RWPE2 (cell line): ENCODE measurements around the gene PRKG1.

Experiments used
- ATAC-seq: fragments of 200-7000 bp; cut with Tn5 transposase; 3 replicates; pipeline ENCODE4 v1.9.1; 2021; ENCODE audit warnings: low read depth
- DNase-seq: peaks from one replicate; pipeline ENCODE4 v3.0.0-alpha.2; 2020; ENCODE audit warnings: low spot score
- H3K27ac ChIP-seq: fragments of 450-650 bp; 2 replicates; pipeline ENCODE4 v1.5.1; 2017; ENCODE audit warnings: mild to moderate bottlenecking; ENCODE audit not compliant: poor library complexity, severe bottlenecking
- H3K27me3 ChIP-seq: fragments of 250-450 bp; sonication (Bioruptor Pico); 2 replicates; pipeline ENCODE4 v1.5.1; 2021; ENCODE audit warnings: mild to moderate bottlenecking, moderate library complexity; ENCODE audit not compliant: insufficient read depth, poor library complexity, severe bottlenecking
- H3K36me3 ChIP-seq: fragments of 250-450 bp; sonication (Bioruptor Pico); 2 replicates; pipeline ENCODE4 v1.5.1; 2020; ENCODE audit warnings: low read depth, mild to moderate bottlenecking, moderate library complexity
- H3K4me1 ChIP-seq: fragments of 250-450 bp; sonication (Bioruptor Pico); 2 replicates; pipeline ENCODE4 v1.5.1; 2021; ENCODE audit warnings: mild to moderate bottlenecking, moderate library complexity; ENCODE audit not compliant: insufficient read depth, poor library complexity, severe bottlenecking
- H3K4me3 ChIP-seq: fragments of 250-450 bp; sonication (Bioruptor Pico); 2 replicates; pipeline ENCODE4 v1.5.1; 2021; ENCODE audit warnings: mild to moderate bottlenecking, moderate library complexity; ENCODE audit not compliant: severe bottlenecking
- H3K9me3 ChIP-seq: fragments of 250-450 bp; sonication (Bioruptor Pico); 2 replicates; pipeline ENCODE4 v1.5.1; 2021; ENCODE audit warnings: mild to moderate bottlenecking, moderate library complexity; ENCODE audit not compliant: severe bottlenecking
- CTCF ChIP-seq: fragments of 450-650 bp; IDR thresholded peaks from one replicate; pipeline ENCODE4 v1.5.1; 2017; ENCODE audit warnings: mild to moderate bottlenecking, moderate library complexity; ENCODE audit not compliant: poor library complexity, severe bottlenecking

The PRKG1 gene

GRCh38 chr10:52092390-52092789 lies 1018.1 kb downstream of the PRKG1 start:
- H3K4me1 ChIP-seq: no peaks in the 10 kb centered on the region
- no peak for ATAC-seq
- no peak for TF ChIP-seq CTCF

GRCh38 chr10:52098130-52098529 lies 1023.8 kb downstream of the PRKG1 start:
- no peak overlapping the region for H3K4me3 ChIP-seq
- no peaks in the 10 kb centered on the region for H3K36me3 ChIP-seq
- no peak for DNase-seq
- H3K9me3 ChIP-seq: no peaks in the 10 kb centered on the region
- peaks cover 3% of the 10 kb centered on the region for H3K27me3 ChIP-seq
- ATAC-seq: no peak
- H3K4me1 ChIP-seq: no peaks in the 10 kb centered on the region
- no peak for TF ChIP-seq CTCF
- no peak overlapping the region for H3K27ac ChIP-seq

More at GRCh38 chr10:52092390-52092789, 1018.1 kb downstream of the PRKG1 start:
- Histone ChIP-seq H3K27me3 (peaks cover 3% of the 10 kb centered on the region), H3K9me3 (no peaks in the 10 kb centered on the region), H3K4me3 (no peak overlapping the region), H3K36me3 (no peaks in the 10 kb centered on the region), H3K27ac (no peak overlapping the region)
- no peak for DNase-seq

- H3K4me3 ChIP-seq: no peak overlapping the region
- H3K36me3 ChIP-seq: no peaks in the 10 kb centered on the region
- peaks cover 3% of the 10 kb centered on the region for H3K27me3 ChIP-seq
- DNase-seq (no peak), ATAC-seq (no peak)
- no peaks in the 10 kb centered on the region for H3K4me1 ChIP-seq
- no peak overlapping the region for H3K27ac ChIP-seq
- H3K9me3 ChIP-seq: no peaks in the 10 kb centered on the region
- TF ChIP-seq CTCF: no peak
Measured at GRCh38 chr10:52099026-52099600, 1024.8 kb downstream of the PRKG1 start.

- Histone ChIP-seq H3K4me3 (no peak overlapping the region), H3K9me3 (no peaks in the 10 kb centered on the region), H3K36me3 (no peaks in the 10 kb centered on the region), H3K4me1 (no peaks in the 10 kb centered on the region), H3K27me3 (peaks cover 3% of the 10 kb centered on the region), H3K27ac (no peak overlapping the region)
- no peak for ATAC-seq
- TF ChIP-seq CTCF: no peak
- DNase-seq: no peak
Measured at GRCh38 chr10:52100011-52100547, 1025.8 kb downstream of the PRKG1 start.

- DNase-seq (no peak), ATAC-seq (no peak)
- H3K4me3 ChIP-seq: no peak overlapping the region
- no peaks in the 10 kb centered on the region for H3K9me3 ChIP-seq
- no peak for TF ChIP-seq CTCF
- no peaks in the 10 kb centered on the region for H3K36me3 ChIP-seq
- H3K27me3 ChIP-seq: peaks cover 3% of the 10 kb centered on the region
- H3K4me1 ChIP-seq: no peaks in the 10 kb centered on the region
- no peak overlapping the region for H3K27ac ChIP-seq
Measured at GRCh38 chr10:52105301-52105700, 1031.0 kb downstream of the PRKG1 start.
